SU-DHL-6 (cell line): Measurements from ENCODE around the gene UBR2.
"Not testable (repeated sequence)": the region's sequence is repeated elsewhere in the genome, so short reads cannot be mapped to it uniquely, and the experiment has no call there.

Source experiments
- H2AFZ ChIP-seq: fragments of 200-600 bp; sonication (generic); 2 replicates; pipeline ENCODE4 v1.6.1; 2014; ENCODE audit warnings: low read depth, mild to moderate bottlenecking, moderate library complexity, mixed read lengths, antibody characterized with exemption, low read length; ENCODE audit not compliant: severe bottlenecking
- H3F3A ChIP-seq: fragments of 200-600 bp; shearing (Covaris generic); 2 replicates; pipeline ENCODE4 v1.6.0; 2016; ENCODE audit warnings: antibody characterized with exemption, mild to moderate bottlenecking; ENCODE audit not compliant: insufficient read depth
- H3K27ac ChIP-seq: fragments of 200-600 bp; sonication (generic); 2 replicates; pipeline ENCODE4 v1.5.1; 2016; ENCODE audit warnings: low read depth, mild to moderate bottlenecking, low read length, moderate library complexity, mixed read lengths
- H3K27me3 ChIP-seq: fragments of 200-600 bp; sonication (generic), shearing (Covaris generic); 2 replicates; pipeline ENCODE4 v1.6.0; 2014; ENCODE audit warnings: mild to moderate bottlenecking, low read length
- H3K36me3 ChIP-seq: fragments of 200-600 bp; sonication (generic); 2 replicates; pipeline ENCODE4 v1.6.1; 2014; ENCODE audit warnings: mild to moderate bottlenecking, low read length, mixed read lengths
- H3K4me2 ChIP-seq: fragments of 300-600, 200-600 bp; shearing (Covaris generic), sonication (generic); 2 replicates; pipeline ENCODE4 v1.6.0; 2014; ENCODE audit warnings: low read length, low read depth, mild to moderate bottlenecking; ENCODE audit not compliant: poor library complexity, severe bottlenecking
- H3K4me3 ChIP-seq: fragments of 200-600 bp; sonication (generic); 2 replicates; pipeline ENCODE4 v1.5.1; 2014; ENCODE audit warnings: antibody characterized with exemption, low read length, mild to moderate bottlenecking, mixed read lengths; ENCODE audit not compliant: insufficient read depth, poor library complexity, severe bottlenecking
- H3K79me2 ChIP-seq: fragments of 200-600 bp; sonication (generic); 2 replicates; pipeline ENCODE4 v1.6.1; 2014; ENCODE audit warnings: mild to moderate bottlenecking, low read length, moderate library complexity; ENCODE audit not compliant: insufficient read depth
- H3K9ac ChIP-seq: fragments of 200-600 bp; sonication (generic); 2 replicates; pipeline ENCODE4 v1.7.0; 2014; ENCODE audit warnings: mild to moderate bottlenecking, low read length
- H3K9me2 ChIP-seq: fragments of 200-600 bp; sonication (generic); replicated peaks from 2 replicates; pipeline ENCODE4 v1.6.1; 2014; ENCODE audit warnings: low read length; ENCODE audit not compliant: insufficient read depth
- H3K9me3 ChIP-seq: fragments of 200-600 bp; sonication (generic); 2 replicates; pipeline ENCODE4 v1.6.1; 2014; ENCODE audit warnings: low read length, mixed read lengths; ENCODE audit not compliant: insufficient read depth
- H4K20me1 ChIP-seq: fragments of 200-600 bp; sonication (generic); 2 replicates; pipeline ENCODE4 v1.6.1; 2014; ENCODE audit warnings: low read depth, mild to moderate bottlenecking, antibody characterized with exemption, low read length, moderate library complexity, mixed read lengths
- EZH2phosphoT487 ChIP-seq: fragments of 200-600 bp; sonication (generic), shearing (Covaris generic); conservative IDR thresholded peaks from 2 replicates; pipeline ENCODE4 v1.6.1; 2018; ENCODE audit warnings: mild to moderate bottlenecking, antibody characterized with exemption, low read length, moderate library complexity, mixed read lengths
- TF ChIP-seq, protein P1 (sequence below): fragments of 200-600 bp; sonication (generic); IDR thresholded peaks from one replicate; pipeline ENCODE4 v1.5.1; 2017; ENCODE audit warnings: antibody characterized with exemption, mild to moderate bottlenecking, low read length, moderate library complexity; ENCODE audit not compliant: insufficient read depth, poor library complexity, severe bottlenecking

UBR2 gene

GRCh38 chr6:42729731-42730130 lies 165.9 kb downstream of the UBR2 start:
- Histone ChIP-seq H2AFZ (no peak overlapping the region), H3K9me2 (no peaks in the 10 kb centered on the region), H3K27ac (no peak overlapping the region), H3K9me3 (no peaks in the 10 kb centered on the region), H3K9ac (no peak overlapping the region), H3K27me3 (no peaks in the 10 kb centered on the region), H3K36me3 (no peaks in the 10 kb centered on the region), H3F3A (peaks cover 6% of the 10 kb centered on the region), H3K4me2 (no peak overlapping the region), H4K20me1 (no peaks in the 10 kb centered on the region), H3K79me2 (no peaks in the 10 kb centered on the region), H3K4me3 (no peak overlapping the region)
- TF ChIP-seq, protein P1, sequence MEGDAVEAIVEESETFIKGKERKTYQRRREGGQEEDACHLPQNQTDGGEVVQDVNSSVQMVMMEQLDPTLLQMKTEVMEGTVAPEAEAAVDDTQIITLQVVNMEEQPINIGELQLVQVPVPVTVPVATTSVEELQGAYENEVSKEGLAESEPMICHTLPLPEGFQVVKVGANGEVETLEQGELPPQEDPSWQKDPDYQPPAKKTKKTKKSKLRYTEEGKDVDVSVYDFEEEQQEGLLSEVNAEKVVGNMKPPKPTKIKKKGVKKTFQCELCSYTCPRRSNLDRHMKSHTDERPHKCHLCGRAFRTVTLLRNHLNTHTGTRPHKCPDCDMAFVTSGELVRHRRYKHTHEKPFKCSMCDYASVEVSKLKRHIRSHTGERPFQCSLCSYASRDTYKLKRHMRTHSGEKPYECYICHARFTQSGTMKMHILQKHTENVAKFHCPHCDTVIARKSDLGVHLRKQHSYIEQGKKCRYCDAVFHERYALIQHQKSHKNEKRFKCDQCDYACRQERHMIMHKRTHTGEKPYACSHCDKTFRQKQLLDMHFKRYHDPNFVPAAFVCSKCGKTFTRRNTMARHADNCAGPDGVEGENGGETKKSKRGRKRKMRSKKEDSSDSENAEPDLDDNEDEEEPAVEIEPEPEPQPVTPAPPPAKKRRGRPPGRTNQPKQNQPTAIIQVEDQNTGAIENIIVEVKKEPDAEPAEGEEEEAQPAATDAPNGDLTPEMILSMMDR, result no peak
- no peak for TF ChIP-seq EZH2phosphoT487

- H4K20me1 ChIP-seq, H3K36me3 ChIP-seq, H3K4me3 ChIP-seq, H3K27me3 ChIP-seq, H3K4me2 ChIP-seq, H3K9me2 ChIP-seq, H3F3A ChIP-seq, H2AFZ ChIP-seq, H3K79me2 ChIP-seq, H3K9me3 ChIP-seq, H3K9ac ChIP-seq, H3K27ac ChIP-seq: not testable (repeated sequence)
These were observed 170.1 kb downstream of the UBR2 start for GRCh38 chr6:42733867-42734481.

GRCh38 chr6:42735976-42736375 lies 172.1 kb downstream of the UBR2 start:
- Histone ChIP-seq H3K9me3 (no peaks in the 10 kb centered on the region), H3K4me3 (no peak overlapping the region), H3K27me3 (no peaks in the 10 kb centered on the region), H3K36me3 (no peaks in the 10 kb centered on the region), H3K9ac (no peak overlapping the region), H3F3A (no peaks in the 10 kb centered on the region; the same call in 1 of the 2 replicates), H4K20me1 (no peaks in the 10 kb centered on the region), H3K27ac (no peak overlapping the region), H3K9me2 (no peaks in the 10 kb centered on the region), H3K4me2 (no peak overlapping the region), H3K79me2 (no peaks in the 10 kb centered on the region), H2AFZ (no peak overlapping the region)
- TF ChIP-seq EZH2phosphoT487, result no peak
- TF ChIP-seq, protein P1, result no peak

- TF ChIP-seq, protein P1, result no peak
- TF ChIP-seq EZH2phosphoT487, result no peak
- Histone ChIP-seq H4K20me1 (peaks cover 10% of the 10 kb centered on the region; the same call in 1 of the 2 replicates), H3K36me3 (peaks cover 9% of the 10 kb centered on the region; the same call in 1 of the 2 replicates), H3K27ac (no peak overlapping the region), H3K4me2 (no peak overlapping the region), H3K27me3 (no peaks in the 10 kb centered on the region), H3F3A (peaks cover 14% of the 10 kb centered on the region), H3K79me2 (peaks cover 19% of the 10 kb centered on the region), H3K4me3 (no peak overlapping the region), H3K9ac (no peak overlapping the region), H2AFZ (no peak overlapping the region), H3K9me3 (0 out of 2 replicates have a peak, but pooled peaks cover 8% of the 10 kb centered on the region), H3K9me2 (no peaks in the 10 kb centered on the region)
These were observed 176.9 kb downstream of the UBR2 start for GRCh38 chr6:42740725-42741124.
